ENCODE measurements around the gene RFPL4AL1. TPM values are rescaled to one million over a fixed set of nuclear protein-coding genes. Genes with fewer than 3 reads are reported as not detected.

Gene RFPL4AL1
- total and polyA plus RNA-seq, 7 donors, result 0.12 TPM; not detected in 6

DNA sequence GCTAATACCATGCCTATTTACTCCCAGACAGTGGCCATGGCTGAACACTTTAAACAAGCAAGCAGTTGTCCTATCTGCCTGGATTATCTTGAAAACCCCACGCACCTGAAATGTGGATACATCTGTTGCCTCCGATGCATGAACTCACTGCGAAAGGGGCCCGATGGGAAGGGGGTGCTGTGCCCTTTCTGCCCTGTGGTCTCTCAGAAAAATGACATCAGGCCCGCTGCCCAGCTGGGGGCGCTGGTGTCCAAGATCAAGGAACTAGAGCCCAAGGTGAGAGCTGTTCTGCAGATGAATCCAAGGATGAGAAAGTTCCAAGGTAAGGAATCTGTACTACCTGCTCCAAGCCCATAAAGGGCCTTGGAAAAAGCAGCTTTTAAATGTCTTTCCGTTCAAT lies 8.6 kb downstream of the RFPL4AL1 start:
- H3K4me1 ChIP-seq, result no peaks in the 10 kb centered on the region
- H3K27ac ChIP-seq, result no peak overlapping the region
- H3K9me3 ChIP-seq, result no peaks in the 10 kb centered on the region
- H3K27me3 ChIP-seq, result no peaks in the 10 kb centered on the region
- TF ChIP-seq, protein P1, sequence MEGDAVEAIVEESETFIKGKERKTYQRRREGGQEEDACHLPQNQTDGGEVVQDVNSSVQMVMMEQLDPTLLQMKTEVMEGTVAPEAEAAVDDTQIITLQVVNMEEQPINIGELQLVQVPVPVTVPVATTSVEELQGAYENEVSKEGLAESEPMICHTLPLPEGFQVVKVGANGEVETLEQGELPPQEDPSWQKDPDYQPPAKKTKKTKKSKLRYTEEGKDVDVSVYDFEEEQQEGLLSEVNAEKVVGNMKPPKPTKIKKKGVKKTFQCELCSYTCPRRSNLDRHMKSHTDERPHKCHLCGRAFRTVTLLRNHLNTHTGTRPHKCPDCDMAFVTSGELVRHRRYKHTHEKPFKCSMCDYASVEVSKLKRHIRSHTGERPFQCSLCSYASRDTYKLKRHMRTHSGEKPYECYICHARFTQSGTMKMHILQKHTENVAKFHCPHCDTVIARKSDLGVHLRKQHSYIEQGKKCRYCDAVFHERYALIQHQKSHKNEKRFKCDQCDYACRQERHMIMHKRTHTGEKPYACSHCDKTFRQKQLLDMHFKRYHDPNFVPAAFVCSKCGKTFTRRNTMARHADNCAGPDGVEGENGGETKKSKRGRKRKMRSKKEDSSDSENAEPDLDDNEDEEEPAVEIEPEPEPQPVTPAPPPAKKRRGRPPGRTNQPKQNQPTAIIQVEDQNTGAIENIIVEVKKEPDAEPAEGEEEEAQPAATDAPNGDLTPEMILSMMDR (IDR thresholded peaks at IDR 0.05), result no peak
- no peak for TF ChIP-seq POLR2AphosphoS5 (IDR thresholded peaks at IDR 0.05)
- TF ChIP-seq POLR2A (IDR thresholded peaks at IDR 0.05), result no peak
- TF ChIP-seq EP300 (IDR thresholded peaks at IDR 0.05), result no peak
- intact Hi-C loops (cut with DNase I), result no loop called here
- H3K36me3 ChIP-seq, result no peaks in the 10 kb centered on the region
- DNase-seq, result no peak
- H3K4me3 ChIP-seq, result no peak overlapping the region
- WGBS, 2 donors, result 38 to 57% methylated on average over 7 of the region's 7 CpGs

DNA sequence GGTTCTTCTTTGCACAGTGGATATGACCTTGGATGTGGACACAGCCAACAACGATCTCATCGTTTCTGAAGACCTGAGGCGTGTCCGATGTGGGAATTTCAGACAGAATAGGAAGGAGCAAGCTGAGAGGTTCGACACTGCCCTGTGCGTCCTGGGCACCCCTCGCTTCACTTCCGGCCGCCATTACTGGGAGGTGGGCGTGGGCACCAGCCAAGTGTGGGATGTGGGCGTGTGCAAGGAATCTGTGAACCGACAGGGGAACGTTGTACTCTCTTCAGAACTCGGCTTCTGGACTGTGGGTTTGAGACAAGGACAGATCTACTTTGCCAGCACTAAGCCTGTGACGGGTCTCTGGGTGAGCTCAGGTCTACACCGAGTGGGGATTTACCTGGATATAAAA lies 9.4 kb downstream of the RFPL4AL1 start:
- Histone ChIP-seq H3K4me1 (no peaks in the 10 kb centered on the region), H3K4me3 (no peak overlapping the region), H3K27me3 (no peaks in the 10 kb centered on the region), H3K27ac (no peak overlapping the region), H3K9me3 (no peaks in the 10 kb centered on the region), H3K36me3 (no peaks in the 10 kb centered on the region)
- no peak for DNase-seq
- intact Hi-C loops (cut with DNase I), result no loop called here
- TF ChIP-seq POLR2A (IDR thresholded peaks at IDR 0.05) (no peak), EP300 (IDR thresholded peaks at IDR 0.05) (no peak), POLR2AphosphoS5 (IDR thresholded peaks at IDR 0.05) (no peak)
- TF ChIP-seq, protein P1 (IDR thresholded peaks at IDR 0.05), result no peak
- WGBS, 2 donors, result 81 to 82% methylated on average over 16 of the region's 16 CpGs

DNA sequence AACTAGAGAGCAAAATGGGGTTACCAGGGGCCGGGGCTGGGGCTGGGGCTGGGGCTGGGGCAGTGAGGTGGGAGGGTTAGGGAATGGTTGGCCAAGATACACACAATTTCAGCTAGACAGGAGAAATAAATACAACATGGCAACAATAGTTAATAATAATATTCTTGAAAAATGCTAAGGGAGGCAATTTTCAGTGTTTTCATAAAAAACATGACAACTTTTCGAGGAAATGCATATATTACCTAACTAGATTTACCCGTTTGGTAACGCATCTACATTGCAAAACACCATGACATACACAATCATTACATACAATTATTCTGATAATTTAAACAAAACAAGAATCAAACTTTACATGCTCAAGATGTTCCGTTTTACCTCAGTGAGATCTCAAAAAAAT lies 12.2 kb downstream of the RFPL4AL1 start:
- no peak overlapping the region for H3K4me3 ChIP-seq
- TF ChIP-seq POLR2AphosphoS5 (IDR thresholded peaks at IDR 0.05), result no peak
- TF ChIP-seq EP300 (IDR thresholded peaks at IDR 0.05), result no peak
- no peak for TF ChIP-seq POLR2A (IDR thresholded peaks at IDR 0.05)
- TF ChIP-seq, protein P1 (IDR thresholded peaks at IDR 0.05), result no peak
- no peak for DNase-seq
- 89 to 94% methylated on average over 5 of the region's 5 CpGs for WGBS, 2 donors
- no peaks in the 10 kb centered on the region for H3K36me3 ChIP-seq
- H3K4me1 ChIP-seq, result no peaks in the 10 kb centered on the region
- intact Hi-C loops (cut with DNase I), result no loop called here
- no peak overlapping the region for H3K27ac ChIP-seq
- H3K9me3 ChIP-seq, result no peaks in the 10 kb centered on the region
- no peaks in the 10 kb centered on the region for H3K27me3 ChIP-seq

DNA sequence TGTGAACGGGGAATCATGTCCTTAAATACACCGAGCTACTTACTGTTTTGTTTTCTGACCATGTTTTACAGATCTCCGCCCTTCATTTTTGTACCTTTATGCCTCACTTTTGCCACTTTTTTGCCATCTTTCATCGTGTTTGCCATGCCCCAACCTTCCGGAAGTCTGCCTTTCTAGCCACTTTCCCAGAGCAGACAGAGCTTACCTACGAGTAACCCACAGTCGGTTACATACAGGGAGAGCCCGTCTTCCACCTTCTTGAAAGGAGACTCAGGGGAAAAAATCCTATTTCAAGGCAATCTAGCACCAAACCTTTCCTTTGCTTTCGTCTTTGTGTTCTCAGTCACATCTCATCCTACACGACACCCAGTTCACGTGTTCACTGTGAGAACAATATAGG lies 26.1 kb downstream of the RFPL4AL1 start:
- DNase-seq, result no peak
- H3K4me1 ChIP-seq, result no peaks in the 10 kb centered on the region
- H3K4me3 ChIP-seq, result no peak overlapping the region
- H3K27me3 ChIP-seq, result no peaks in the 10 kb centered on the region
- no peaks in the 10 kb centered on the region for H3K36me3 ChIP-seq
- 92 to 93% methylated on average over 11 of the region's 11 CpGs for WGBS, 2 donors
- TF ChIP-seq POLR2A (IDR thresholded peaks at IDR 0.05), result no peak
- no peak for TF ChIP-seq POLR2AphosphoS5 (IDR thresholded peaks at IDR 0.05)
- TF ChIP-seq, protein P1 (IDR thresholded peaks at IDR 0.05), result no peak
- no peak for TF ChIP-seq EP300 (IDR thresholded peaks at IDR 0.05)
- intact Hi-C loops (cut with DNase I), result no loop called here
- H3K9me3 ChIP-seq, result no peaks in the 10 kb centered on the region
- no peak overlapping the region for H3K27ac ChIP-seq

DNA sequence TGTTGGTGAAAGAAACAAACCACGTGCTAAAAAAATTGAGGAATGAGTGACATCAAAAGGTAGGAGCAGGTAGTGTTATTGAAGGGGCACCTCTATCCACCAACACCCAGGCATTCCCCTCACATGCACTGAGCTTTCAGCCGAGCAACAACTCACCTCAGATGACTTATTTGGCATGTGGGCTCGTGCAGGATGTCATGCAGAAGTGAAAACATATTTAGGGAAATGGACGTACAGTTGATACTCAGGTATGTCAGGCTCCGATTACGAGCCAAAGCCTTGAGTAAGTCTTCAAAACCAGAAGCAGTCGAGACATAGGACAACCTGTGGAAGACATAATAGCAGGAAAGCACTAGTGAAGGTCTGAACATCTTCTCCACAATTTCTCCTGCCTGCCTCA lies 32.5 kb downstream of the RFPL4AL1 start:
- Histone ChIP-seq H3K36me3 (no peaks in the 10 kb centered on the region), H3K4me3 (no peak overlapping the region), H3K9me3 (no peaks in the 10 kb centered on the region), H3K4me1 (no peaks in the 10 kb centered on the region), H3K27me3 (no peaks in the 10 kb centered on the region), H3K27ac (no peak overlapping the region)
- WGBS, 2 donors, result 70 to 73% methylated on average over 7 of the region's 7 CpGs
- intact Hi-C loops (cut with DNase I), result no loop called here
- no peak for DNase-seq
- TF ChIP-seq POLR2AphosphoS5 (IDR thresholded peaks at IDR 0.05), result no peak
- no peak for TF ChIP-seq POLR2A (IDR thresholded peaks at IDR 0.05)
- TF ChIP-seq EP300 (IDR thresholded peaks at IDR 0.05), result no peak
- TF ChIP-seq, protein P1 (IDR thresholded peaks at IDR 0.05), result no peak

Data from sigmoid colon (tissue), 7 donors.